C4-2B (cell line): ENCODE measurements around the gene RPIA.

Source experiments
- ZFX ChIP-seq: fragments of 450-650 bp; IDR thresholded peaks from 2 replicates; pipeline ENCODE4 v1.6.1; 2017
- TF ChIP-seq, protein P1 (sequence below): fragments of 450-650 bp; conservative IDR thresholded peaks from 2 replicates; pipeline ENCODE4 v1.5.1; 2017; ENCODE audit warnings: mild to moderate bottlenecking

- TF ChIP-seq, protein P1, sequence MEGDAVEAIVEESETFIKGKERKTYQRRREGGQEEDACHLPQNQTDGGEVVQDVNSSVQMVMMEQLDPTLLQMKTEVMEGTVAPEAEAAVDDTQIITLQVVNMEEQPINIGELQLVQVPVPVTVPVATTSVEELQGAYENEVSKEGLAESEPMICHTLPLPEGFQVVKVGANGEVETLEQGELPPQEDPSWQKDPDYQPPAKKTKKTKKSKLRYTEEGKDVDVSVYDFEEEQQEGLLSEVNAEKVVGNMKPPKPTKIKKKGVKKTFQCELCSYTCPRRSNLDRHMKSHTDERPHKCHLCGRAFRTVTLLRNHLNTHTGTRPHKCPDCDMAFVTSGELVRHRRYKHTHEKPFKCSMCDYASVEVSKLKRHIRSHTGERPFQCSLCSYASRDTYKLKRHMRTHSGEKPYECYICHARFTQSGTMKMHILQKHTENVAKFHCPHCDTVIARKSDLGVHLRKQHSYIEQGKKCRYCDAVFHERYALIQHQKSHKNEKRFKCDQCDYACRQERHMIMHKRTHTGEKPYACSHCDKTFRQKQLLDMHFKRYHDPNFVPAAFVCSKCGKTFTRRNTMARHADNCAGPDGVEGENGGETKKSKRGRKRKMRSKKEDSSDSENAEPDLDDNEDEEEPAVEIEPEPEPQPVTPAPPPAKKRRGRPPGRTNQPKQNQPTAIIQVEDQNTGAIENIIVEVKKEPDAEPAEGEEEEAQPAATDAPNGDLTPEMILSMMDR, result no peak
- no peak for TF ChIP-seq ZFX
Measured at GRCh38 chr2:88757025-88757424, 65.6 kb downstream of the RPIA start.
